ENCODE data around the gene IQCE. TPM values are rescaled to one million over a fixed set of nuclear protein-coding genes. Genes with fewer than 3 reads are reported as not detected.

Gene IQCE
- total and polyA plus RNA-seq, 2 experiments from 2014 or later: 11.8 to 13.3 TPM

DNA sequence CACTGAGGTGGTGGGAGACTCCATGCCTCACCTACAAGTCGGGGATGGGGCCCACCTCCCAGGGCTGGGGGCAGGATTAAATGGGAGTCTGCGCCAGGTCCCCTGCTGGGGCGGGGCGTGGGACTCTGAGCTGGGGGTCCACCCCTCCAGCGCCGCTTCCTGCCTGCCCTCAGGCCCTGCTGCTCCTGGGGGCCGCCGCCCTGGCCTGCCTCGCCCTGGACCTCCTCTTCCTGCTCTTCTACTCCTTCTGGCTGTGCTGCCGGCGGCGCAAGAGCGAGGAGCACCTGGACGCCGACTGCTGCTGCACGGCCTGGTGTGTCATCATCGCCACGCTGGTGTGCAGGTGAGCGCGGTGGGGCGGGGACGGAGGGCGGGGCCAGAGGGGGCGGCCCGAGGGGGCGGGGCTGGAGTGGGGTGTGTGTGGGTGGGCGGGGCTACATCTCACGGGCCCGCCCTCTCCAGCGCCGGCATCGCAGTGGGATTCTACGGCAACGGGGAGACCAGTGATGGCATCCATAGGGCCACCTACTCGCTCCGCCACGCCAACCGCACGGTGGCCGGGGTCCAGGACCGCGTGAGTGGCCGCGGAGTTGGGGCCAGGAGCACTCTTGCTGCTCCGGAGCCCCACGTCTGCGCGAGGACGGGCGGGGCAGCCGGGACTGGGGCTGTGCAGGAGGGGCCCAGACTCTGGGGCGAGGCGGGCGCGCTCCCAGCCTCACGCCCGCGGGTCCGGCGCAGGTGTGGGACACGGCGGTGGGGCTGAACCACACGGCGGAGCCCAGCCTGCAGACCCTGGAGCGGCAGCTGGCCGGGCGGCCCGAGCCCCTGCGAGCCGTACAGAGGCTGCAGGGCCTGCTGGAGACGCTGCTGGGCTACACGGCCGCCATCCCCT lies 88.1 kb downstream of the IQCE start:
- no peaks in the 10 kb centered on the region for H3K36me3 ChIP-seq (replicated peaks; ENCODE audit: insufficient read depth, low read depth)

DNA sequence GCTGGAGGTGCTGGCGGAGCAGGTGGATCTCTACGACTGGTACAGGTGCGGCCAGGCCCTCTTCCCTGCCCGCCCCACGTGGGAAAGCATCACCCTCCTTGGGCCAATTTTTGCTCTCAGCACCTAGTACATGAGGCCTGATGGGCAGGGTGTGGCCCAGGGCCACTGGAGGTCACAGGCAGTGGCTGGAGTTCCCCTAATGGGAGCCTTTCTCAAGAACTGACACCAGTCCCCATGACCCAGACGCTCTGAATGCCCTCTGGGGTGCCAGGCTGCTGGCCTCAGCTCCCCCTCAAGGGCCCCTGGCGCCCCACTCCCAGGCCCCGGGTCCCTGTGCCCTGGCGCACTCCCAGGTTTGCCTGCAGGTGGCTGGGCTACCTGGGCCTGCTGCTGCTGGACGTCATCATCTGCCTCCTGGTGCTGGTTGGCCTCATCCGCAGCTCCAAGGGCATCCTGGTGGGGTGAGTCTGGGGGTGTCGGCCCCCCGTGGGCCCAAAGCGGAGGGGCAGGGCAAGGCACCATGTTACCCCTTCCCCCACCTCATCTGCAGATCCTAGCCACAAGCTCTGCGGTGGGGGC lies 88.9 kb downstream of the IQCE start:
- H3K27me3 ChIP-seq: no peaks in the 10 kb centered on the region
- WGBS (ENCODE audit: low lambda C conversion rate, missing lambda C conversion rate): 95% methylated on average over 15 of the region's 15 CpGs

More for the DNA sequence above, 88.1 kb downstream of the IQCE start:
- H3K9me3 ChIP-seq (ENCODE audit: low read depth): no peaks in the 10 kb centered on the region
- over 99% methylated on average over 43 of the region's 73 CpGs for WGBS (ENCODE audit: low lambda C conversion rate, missing lambda C conversion rate)
- H3K27me3 ChIP-seq: no peaks in the 10 kb centered on the region
- H3K9me2 ChIP-seq (replicated peaks; ENCODE audit: insufficient read depth): no peaks in the 10 kb centered on the region
- no peak overlapping the region for H3K27ac ChIP-seq
- DNase-seq (ENCODE audit: low spot score): no peak
- peaks cover 8% of the 10 kb centered on the region for H3K4me1 ChIP-seq (ENCODE audit: insufficient read depth)
- H4K20me1 ChIP-seq (ENCODE audit: insufficient read depth, poor library complexity, severe bottlenecking): peaks cover 54% of the 10 kb centered on the region
- TF ChIP-seq EZH2phosphoT487 (IDR thresholded peaks at IDR 0.05; ENCODE audit: low read depth, severe bottlenecking, unreplicated experiment): no peak
- no peak for TF ChIP-seq EZH2 (IDR thresholded peaks at IDR 0.05; ENCODE audit: borderline replicate concordance)
- TF ChIP-seq, protein P1, sequence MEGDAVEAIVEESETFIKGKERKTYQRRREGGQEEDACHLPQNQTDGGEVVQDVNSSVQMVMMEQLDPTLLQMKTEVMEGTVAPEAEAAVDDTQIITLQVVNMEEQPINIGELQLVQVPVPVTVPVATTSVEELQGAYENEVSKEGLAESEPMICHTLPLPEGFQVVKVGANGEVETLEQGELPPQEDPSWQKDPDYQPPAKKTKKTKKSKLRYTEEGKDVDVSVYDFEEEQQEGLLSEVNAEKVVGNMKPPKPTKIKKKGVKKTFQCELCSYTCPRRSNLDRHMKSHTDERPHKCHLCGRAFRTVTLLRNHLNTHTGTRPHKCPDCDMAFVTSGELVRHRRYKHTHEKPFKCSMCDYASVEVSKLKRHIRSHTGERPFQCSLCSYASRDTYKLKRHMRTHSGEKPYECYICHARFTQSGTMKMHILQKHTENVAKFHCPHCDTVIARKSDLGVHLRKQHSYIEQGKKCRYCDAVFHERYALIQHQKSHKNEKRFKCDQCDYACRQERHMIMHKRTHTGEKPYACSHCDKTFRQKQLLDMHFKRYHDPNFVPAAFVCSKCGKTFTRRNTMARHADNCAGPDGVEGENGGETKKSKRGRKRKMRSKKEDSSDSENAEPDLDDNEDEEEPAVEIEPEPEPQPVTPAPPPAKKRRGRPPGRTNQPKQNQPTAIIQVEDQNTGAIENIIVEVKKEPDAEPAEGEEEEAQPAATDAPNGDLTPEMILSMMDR (IDR thresholded peaks at IDR 0.05; ENCODE audit: poor library complexity): no peak
- H3K4me3 ChIP-seq: no peak overlapping the region
- H2AFZ ChIP-seq: no peak overlapping the region
- no peak overlapping the region for H3K4me2 ChIP-seq
- H3K79me2 ChIP-seq: peaks cover 47% of the 10 kb centered on the region

DNA sequence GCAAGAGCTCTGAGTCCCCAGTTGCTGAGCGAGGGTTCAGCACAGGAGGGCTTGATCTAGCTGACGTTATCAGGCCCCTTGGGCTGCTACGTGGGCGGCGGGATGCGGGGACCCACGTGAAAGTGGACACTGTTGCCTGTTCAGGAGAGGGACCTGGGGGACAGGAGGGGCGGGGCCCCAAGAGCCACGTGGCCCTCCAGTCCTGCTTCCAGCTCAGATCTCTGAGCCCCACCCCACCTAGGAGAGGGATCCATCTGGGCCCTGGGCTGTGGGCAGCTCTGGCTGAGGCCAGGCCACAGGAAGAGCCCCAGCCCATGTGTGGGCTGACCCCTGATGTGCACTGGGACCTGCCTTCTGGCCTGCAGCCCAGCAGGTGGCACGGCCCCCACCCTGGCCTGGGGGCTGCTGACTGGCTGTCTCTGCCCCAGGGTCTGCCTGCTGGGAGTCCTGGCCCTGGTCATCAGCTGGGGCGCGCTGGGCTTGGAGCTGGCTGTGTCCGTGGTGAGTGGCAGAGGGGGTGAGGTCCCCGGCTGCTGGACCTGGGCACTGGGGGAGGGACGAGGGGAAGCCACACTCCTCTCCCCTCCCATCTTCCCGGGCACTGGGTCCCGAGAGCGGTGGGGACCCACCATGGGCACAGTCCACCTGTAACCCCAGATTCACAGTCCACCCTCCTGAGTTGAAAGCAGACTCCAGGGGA lies 90.5 kb downstream of the IQCE start:
- Histone ChIP-seq H3K36me3 (replicated peaks; ENCODE audit: insufficient read depth, low read depth) (no peaks in the 10 kb centered on the region), H3K9me3 (ENCODE audit: low read depth) (no peaks in the 10 kb centered on the region)
- 95% methylated on average over 14 of the region's 18 CpGs for WGBS (ENCODE audit: low lambda C conversion rate, missing lambda C conversion rate)

More for the DNA sequence above, 88.9 kb downstream of the IQCE start:
- Histone ChIP-seq H3K9me2 (replicated peaks; ENCODE audit: insufficient read depth) (no peaks in the 10 kb centered on the region), H3K36me3 (replicated peaks; ENCODE audit: insufficient read depth, low read depth) (no peaks in the 10 kb centered on the region), H3K27ac (no peak overlapping the region), H3K79me2 (peaks cover 39% of the 10 kb centered on the region), H3K4me2 (no peak overlapping the region), H3K4me3 (no peak overlapping the region), H2AFZ (no peak overlapping the region), H4K20me1 (ENCODE audit: insufficient read depth, poor library complexity, severe bottlenecking) (peaks cover 46% of the 10 kb centered on the region), H3K9me3 (ENCODE audit: low read depth) (no peaks in the 10 kb centered on the region), H3K4me1 (ENCODE audit: insufficient read depth) (peaks cover 5% of the 10 kb centered on the region)
- DNase-seq (ENCODE audit: low spot score): no peak
- TF ChIP-seq EZH2phosphoT487 (IDR thresholded peaks at IDR 0.05; ENCODE audit: low read depth, severe bottlenecking, unreplicated experiment): no peak
- TF ChIP-seq, protein P1 (IDR thresholded peaks at IDR 0.05; ENCODE audit: poor library complexity): no peak
- no peak for TF ChIP-seq EZH2 (IDR thresholded peaks at IDR 0.05; ENCODE audit: borderline replicate concordance)

More for the DNA sequence above, 90.5 kb downstream of the IQCE start:
- TF ChIP-seq EZH2 (IDR thresholded peaks at IDR 0.05; ENCODE audit: borderline replicate concordance) (no peak), EZH2phosphoT487 (IDR thresholded peaks at IDR 0.05; ENCODE audit: low read depth, severe bottlenecking, unreplicated experiment) (no peak)
- TF ChIP-seq, protein P1 (IDR thresholded peaks at IDR 0.05; ENCODE audit: poor library complexity): no peak
- DNase-seq (ENCODE audit: low spot score): no peak
- H3K9me2 ChIP-seq (replicated peaks; ENCODE audit: insufficient read depth): no peaks in the 10 kb centered on the region
- no peaks in the 10 kb centered on the region for H3K27me3 ChIP-seq
- H4K20me1 ChIP-seq (ENCODE audit: insufficient read depth, poor library complexity, severe bottlenecking): peaks cover 32% of the 10 kb centered on the region
- H3K4me2 ChIP-seq: no peak overlapping the region
- H3K27ac ChIP-seq: no peak overlapping the region
- peaks cover 23% of the 10 kb centered on the region for H3K79me2 ChIP-seq
- peaks cover 5% of the 10 kb centered on the region for H3K4me1 ChIP-seq (ENCODE audit: insufficient read depth)
- H3K4me3 ChIP-seq: no peak overlapping the region
- no peak overlapping the region for H2AFZ ChIP-seq
